ENCODE measurements around the gene SSBP4. TPM values are rescaled to one million over a fixed set of nuclear protein-coding genes. Genes with fewer than 3 reads are reported as not detected.
"Not testable (repeated sequence)": the region's sequence is repeated elsewhere in the genome, so short reads cannot be mapped to it uniquely, and the experiment has no call there.

Gene SSBP4
- total and polyA plus RNA-seq, 2 experiments from 2014 or later, result 44.4 to 52.0 TPM

DNA sequence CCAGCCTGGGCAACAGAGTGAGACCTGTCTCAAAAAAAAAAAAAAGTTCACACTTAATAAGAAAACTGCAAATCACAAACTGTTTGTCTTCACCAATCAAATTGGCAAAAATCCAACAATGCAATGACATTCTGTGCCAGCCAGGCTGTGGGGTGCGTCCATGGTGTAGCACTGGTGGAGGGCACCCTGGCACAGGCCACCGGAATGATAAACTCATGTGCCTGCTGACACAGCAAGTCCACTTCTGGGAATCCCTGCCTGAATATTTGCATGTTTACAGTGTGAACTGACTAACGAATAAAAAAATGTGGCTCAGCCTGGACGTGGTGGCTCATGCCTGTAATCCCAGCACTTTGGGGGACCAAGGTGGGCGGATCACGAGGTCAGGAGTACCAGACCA is 20.2 kb upstream of the SSBP4 start (continued):
- TF ChIP-seq, protein P1, sequence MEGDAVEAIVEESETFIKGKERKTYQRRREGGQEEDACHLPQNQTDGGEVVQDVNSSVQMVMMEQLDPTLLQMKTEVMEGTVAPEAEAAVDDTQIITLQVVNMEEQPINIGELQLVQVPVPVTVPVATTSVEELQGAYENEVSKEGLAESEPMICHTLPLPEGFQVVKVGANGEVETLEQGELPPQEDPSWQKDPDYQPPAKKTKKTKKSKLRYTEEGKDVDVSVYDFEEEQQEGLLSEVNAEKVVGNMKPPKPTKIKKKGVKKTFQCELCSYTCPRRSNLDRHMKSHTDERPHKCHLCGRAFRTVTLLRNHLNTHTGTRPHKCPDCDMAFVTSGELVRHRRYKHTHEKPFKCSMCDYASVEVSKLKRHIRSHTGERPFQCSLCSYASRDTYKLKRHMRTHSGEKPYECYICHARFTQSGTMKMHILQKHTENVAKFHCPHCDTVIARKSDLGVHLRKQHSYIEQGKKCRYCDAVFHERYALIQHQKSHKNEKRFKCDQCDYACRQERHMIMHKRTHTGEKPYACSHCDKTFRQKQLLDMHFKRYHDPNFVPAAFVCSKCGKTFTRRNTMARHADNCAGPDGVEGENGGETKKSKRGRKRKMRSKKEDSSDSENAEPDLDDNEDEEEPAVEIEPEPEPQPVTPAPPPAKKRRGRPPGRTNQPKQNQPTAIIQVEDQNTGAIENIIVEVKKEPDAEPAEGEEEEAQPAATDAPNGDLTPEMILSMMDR (conservative IDR thresholded peaks at IDR 0.05; ENCODE audit: low read depth in 2 of 2), result no peak
- TF ChIP-seq JUNB (IDR thresholded peaks at IDR 0.05; ENCODE audit: unreplicated experiment) (no peak), NANOG (IDR thresholded peaks at IDR 0.05; ENCODE audit: borderline replicate concordance) (no peak), ZNF114 (CRISPR knock-in tag; IDR thresholded peaks at IDR 0.05) (no peak), ZNF331 (CRISPR knock-in tag; IDR thresholded peaks at IDR 0.05; ENCODE audit: low read depth) (no peak)

DNA sequence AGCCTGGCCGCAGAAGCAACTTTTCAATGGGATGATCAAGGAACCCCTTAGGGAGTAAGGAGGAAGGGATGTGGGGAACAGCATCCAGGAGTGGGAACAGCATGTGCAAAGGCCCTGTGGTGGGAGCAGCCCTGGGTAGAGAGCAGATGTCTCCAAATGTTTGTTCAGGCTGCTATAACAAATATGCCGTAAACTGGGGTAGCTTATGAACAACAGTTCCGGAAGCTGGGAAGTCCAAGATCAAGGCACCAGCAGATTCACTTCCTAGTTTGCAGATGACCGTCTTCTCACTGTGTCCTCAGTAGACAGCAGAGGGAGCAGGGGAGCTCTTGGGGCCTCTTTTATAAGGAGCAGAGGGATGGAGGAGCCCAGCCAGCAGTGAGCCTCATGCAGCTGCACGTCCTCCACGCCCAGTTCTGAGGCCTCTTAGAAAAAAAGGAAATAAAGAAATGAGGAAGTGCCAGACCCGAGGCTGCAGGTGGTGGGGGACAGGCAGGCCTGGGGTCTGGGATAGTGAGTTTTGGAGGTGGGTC is 17.6 kb upstream of the SSBP4 start:
- Histone ChIP-seq H3K27ac (ENCODE audit: low read depth) (no peak overlapping the region), H3K4me3 (no peak overlapping the region), H3F3A (replicated peaks; ENCODE audit: low read depth) (no peaks in the 10 kb centered on the region), H3K9me2 (ENCODE audit: insufficient read depth) (no peaks in the 10 kb centered on the region), H3K4me1 (ENCODE audit: insufficient read depth) (peaks cover 2% of the 10 kb centered on the region; the same call in 1 of the 2 replicates), H4K20me1 (replicated peaks; ENCODE audit: insufficient read depth) (no peaks in the 10 kb centered on the region), H3K79me2 (replicated peaks; ENCODE audit: insufficient read depth) (no peaks in the 10 kb centered on the region), H3K27me3 (ENCODE audit: insufficient read depth) (0 out of 2 replicates have a peak, but pooled peaks cover 4% of the 10 kb centered on the region), H3K36me3 (ENCODE audit: insufficient read depth) (no peaks in the 10 kb centered on the region), H3K4me2 (no peak overlapping the region), H2AFZ (no peak overlapping the region)
- Mint-ChIP-seq H3K9me3 (no peaks in the 10 kb centered on the region), H3K4me1 (peaks cover 3% of the 10 kb centered on the region; the same call in 2 of the 3 replicates), H3K27me3 (ENCODE audit: insufficient read depth, low read depth, poor library complexity) (peaks cover 7% of the 10 kb centered on the region), H3K36me3 (ENCODE audit: low read depth) (no peaks in the 10 kb centered on the region), H3K4me3 (no peak overlapping the region), H3K27ac (no peak overlapping the region)
- DNase-seq (ENCODE audit: low spot score), result peak; percentile 81
- no peak for TF ChIP-seq ZNF114 (CRISPR knock-in tag; IDR thresholded peaks at IDR 0.05)
- TF ChIP-seq, protein P1 (conservative IDR thresholded peaks at IDR 0.05; ENCODE audit: low read depth in 2 of 2), result peak; percentile 43 to 55
- ATAC-seq, result peak; percentile 81

DNA sequence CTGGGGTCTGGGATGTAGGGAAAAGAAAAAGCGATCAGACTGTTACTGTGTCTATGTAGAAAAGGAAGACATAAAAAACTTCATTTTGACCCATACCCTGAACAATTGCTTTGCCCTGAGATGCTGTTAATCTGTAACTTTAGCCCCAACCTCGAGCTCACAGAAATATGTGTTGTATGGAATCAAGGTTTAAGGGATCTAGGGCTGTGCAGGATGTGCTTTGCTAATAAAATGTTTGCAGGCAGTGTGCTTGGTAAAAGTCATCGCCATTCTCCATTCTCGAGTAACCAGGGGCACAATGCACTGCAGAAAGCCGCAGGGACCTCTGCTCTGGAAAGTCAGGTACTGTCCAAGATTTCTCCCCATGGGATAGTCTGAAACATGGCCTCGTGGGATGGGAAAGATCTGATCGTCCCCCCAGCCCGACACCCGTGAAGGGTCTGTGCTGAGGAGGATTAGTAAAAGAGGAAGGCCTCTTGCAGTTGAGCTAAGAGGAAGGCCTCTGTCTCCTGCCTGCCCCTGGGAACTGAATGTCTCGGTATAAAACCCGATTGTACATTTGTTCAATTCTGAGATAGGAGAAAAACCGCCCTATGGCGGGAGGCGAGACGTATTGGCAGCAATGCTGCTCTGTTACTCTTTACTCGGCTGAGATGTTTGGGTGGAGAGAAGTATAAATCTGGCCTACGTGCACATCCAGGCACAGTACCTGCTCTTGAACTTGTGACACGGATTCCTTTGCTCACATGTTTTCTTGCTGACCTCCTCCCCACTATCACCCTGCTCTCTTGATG is 16.5 kb upstream of the SSBP4 start:
- H3K4me1 ChIP-seq (ENCODE audit: insufficient read depth); H3F3A ChIP-seq (replicated peaks; ENCODE audit: low read depth); H3K4me3 ChIP-seq; H3K9me2 ChIP-seq (ENCODE audit: insufficient read depth); H4K20me1 ChIP-seq (replicated peaks; ENCODE audit: insufficient read depth); H3K27ac ChIP-seq (ENCODE audit: low read depth); H3K36me3 Mint-ChIP-seq (ENCODE audit: low read depth); H3K27me3 ChIP-seq (ENCODE audit: insufficient read depth); H3K36me3 ChIP-seq (ENCODE audit: insufficient read depth); H3K4me3 Mint-ChIP-seq; H3K27ac Mint-ChIP-seq; H3K4me2 ChIP-seq; ATAC-seq; H3K79me2 ChIP-seq (replicated peaks; ENCODE audit: insufficient read depth); H3K4me1 Mint-ChIP-seq; DNase-seq (ENCODE audit: low spot score); H3K9me3 Mint-ChIP-seq; H3K27me3 Mint-ChIP-seq (ENCODE audit: insufficient read depth, low read depth, poor library complexity); H2AFZ ChIP-seq: not testable (repeated sequence)

DNA sequence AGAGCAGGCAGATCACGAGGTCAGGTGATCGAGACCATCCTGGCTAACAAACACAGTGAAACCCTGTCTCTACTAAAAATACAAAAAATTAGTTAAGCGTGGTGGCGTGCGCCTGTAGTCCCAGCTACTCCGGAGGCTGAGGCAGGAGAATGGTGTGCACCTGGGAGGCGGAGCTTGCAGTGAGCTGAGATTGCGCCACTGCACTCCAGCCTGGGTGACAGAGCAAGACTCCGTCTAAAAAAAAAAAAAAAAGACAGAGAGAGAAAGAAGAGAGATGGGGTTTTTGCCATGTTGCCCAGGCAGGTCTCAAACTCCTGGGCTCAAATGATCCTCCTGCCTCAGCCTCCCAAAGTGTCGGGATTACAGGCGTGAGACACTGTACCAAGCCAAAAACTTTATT is 13.4 kb upstream of the SSBP4 start:
- H3K36me3 Mint-ChIP-seq (ENCODE audit: low read depth); H3K4me2 ChIP-seq; H3K27ac ChIP-seq (ENCODE audit: low read depth); ATAC-seq; H3K36me3 ChIP-seq (ENCODE audit: insufficient read depth); H3K4me1 Mint-ChIP-seq; H3K27me3 Mint-ChIP-seq (ENCODE audit: insufficient read depth, low read depth, poor library complexity); H3K4me3 Mint-ChIP-seq; DNase-seq (ENCODE audit: low spot score); H3K4me1 ChIP-seq (ENCODE audit: insufficient read depth); H3K4me3 ChIP-seq; H4K20me1 ChIP-seq (replicated peaks; ENCODE audit: insufficient read depth); H3K9me3 Mint-ChIP-seq; H3F3A ChIP-seq (replicated peaks; ENCODE audit: low read depth); H3K79me2 ChIP-seq (replicated peaks; ENCODE audit: insufficient read depth); H3K27me3 ChIP-seq (ENCODE audit: insufficient read depth); H2AFZ ChIP-seq; H3K9me2 ChIP-seq (ENCODE audit: insufficient read depth); H3K27ac Mint-ChIP-seq: not testable (repeated sequence)
